SKM-1 treated with dmso at 0.1 percent for 144 hours (cell line): Measurements from ENCODE around the gene LINGO1.

ENCODE experiments used
- DNase-seq: peaks from one replicate; lab custom pipeline; 2025; ENCODE audit not compliant: unreplicated experiment; lab: John Stamatoyannopoulos, UW

The LINGO1 gene

GRCh38 chr15:77633134-77633912 lies 611 bp upstream of the LINGO1 start:
- DNase-seq = peak; percentile 80

- DNase-seq = no peak
Measured at GRCh38 chr15:77631745-77632533, 773 bp downstream of the LINGO1 start.

- DNase-seq = no peak
Measured at GRCh38 chr15:77630956-77631744, 1.6 kb downstream of the LINGO1 start.

DNA sequence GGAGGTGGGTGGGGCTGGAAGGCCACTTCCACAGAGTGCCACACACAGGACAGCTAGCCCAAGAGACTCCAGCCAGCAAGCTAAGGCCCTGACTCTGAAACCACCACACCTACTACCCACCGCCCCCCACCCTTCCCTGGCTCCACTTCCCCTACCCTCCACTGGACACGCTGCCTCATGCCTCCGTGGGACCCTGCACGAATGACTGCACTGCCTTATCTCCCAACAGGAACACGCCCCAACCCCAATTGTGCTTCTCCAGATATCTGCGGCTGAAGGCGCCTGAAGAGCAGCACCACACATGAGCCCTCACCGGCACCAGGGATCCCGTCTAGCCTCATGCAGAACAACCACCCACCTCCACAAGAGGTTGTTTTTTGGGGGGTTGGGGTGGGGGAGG lies 2.7 kb downstream of the LINGO1 start:
- DNase-seq = no peak

GRCh38 chr15:77629070-77630030 lies 3.4 kb downstream of the LINGO1 start:
- no peak for DNase-seq

- DNase-seq = no peak
Measured at GRCh38 chr15:77628010-77628409, 4.7 kb downstream of the LINGO1 start.

DNA sequence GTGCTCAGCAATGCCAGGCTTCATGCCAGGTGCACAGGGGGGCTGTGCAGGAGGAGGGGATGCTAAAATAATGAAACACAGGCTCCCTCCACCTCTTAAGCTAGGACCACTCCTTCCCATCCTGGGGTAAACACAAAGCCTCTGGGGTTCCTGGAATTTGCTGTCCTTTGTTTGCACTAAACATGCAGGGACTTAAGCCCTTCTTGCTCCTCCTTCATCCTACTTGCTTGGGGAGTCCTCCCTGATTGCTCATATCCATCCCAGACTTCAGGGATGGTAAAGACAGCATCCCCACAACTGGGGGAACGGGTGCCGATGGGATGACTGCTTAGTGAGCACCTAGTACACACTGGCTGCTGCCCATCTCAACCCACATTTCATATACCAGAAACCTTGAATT lies 5.1 kb downstream of the LINGO1 start:
- DNase-seq = no peak

GRCh38 chr15:77627067-77627466 lies 5.6 kb downstream of the LINGO1 start:
- DNase-seq = no peak

DNA sequence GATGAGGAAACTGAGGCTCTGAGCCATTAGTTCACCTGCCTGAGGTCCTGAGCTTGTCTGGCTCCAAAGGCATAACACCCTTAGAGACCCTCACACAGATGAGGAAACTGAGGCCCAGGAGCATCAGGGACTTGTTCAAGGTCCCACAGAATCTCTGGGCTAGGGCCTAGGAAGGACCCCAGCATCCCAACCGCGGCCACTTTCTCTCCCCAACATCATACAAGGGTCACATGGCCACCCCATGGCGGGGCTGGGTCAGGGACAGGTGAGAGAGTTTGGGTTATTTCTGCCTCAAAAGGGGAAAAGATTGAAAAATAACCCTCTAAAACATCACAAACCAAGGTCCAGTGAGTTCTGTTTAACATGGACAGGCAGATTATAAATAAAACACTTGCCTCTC lies 6.7 kb downstream of the LINGO1 start:
- DNase-seq = no peak

GRCh38 chr15:77625376-77625775 lies 7.3 kb downstream of the LINGO1 start:
- DNase-seq = no peak

DNA sequence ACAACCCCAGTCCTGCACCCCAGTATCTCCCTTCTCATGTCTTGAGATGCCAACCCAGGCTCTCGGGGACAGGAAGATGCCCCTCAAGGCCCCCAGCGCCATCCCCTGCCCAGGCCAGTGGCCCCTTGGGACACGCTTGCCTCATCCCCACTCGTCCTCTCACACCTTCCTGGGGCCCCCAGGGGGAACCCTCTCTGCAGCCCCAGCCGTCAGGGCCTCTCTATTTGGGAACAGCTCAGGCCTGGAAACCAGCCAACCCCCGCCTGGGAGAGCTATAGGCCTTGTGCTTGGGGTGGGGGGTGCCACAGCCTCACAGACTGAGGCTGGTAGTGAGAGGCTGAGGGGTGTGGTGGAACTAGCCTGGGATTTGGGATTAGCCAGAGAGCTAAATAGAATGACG lies 7.8 kb downstream of the LINGO1 start:
- DNase-seq = no peak

DNA sequence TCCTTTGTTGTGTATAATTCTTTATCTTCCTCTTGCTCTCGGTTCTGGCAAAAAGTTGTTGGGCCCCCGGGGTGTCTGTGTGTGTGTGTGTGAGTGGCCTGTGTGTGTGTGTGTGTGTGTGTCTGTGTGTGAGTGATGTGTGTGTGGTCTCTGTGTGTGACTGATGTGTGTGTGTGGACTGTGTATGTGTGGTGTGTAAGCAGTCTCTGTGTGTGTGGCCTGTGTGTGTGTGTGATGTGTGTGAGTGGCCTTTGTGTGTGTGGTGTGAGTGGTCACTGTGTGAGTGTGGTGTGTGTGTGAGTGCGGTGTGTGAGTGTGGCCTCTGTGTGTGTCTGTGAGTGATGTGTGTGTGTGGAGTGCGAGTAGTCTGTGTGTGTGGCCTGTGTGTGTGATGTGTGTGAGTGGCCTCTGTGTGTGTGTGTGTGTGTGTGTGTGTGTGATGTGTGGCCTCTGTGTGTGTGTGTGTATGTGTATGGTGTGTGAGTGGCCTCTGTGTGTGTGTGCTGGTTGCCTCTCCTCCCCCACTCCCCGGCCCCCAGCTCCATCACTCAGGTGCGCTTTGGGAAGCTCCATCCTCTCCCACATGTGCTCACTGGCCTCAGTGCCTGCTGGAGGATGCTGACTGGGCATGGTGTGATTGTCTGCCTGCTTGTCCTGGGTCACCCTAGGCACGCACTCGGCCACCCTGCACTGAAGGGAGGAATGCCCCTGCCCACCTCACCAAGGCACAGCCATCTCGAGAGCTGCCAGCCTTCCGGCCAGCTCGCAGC lies 8.8 kb downstream of the LINGO1 start:
- DNase-seq = no peak

GRCh38 chr15:77622934-77623754 lies 9.6 kb downstream of the LINGO1 start:
- no peak for DNase-seq

- no peak for DNase-seq
Measured at GRCh38 chr15:77622209-77622933, 10.3 kb downstream of the LINGO1 start.

DNA sequence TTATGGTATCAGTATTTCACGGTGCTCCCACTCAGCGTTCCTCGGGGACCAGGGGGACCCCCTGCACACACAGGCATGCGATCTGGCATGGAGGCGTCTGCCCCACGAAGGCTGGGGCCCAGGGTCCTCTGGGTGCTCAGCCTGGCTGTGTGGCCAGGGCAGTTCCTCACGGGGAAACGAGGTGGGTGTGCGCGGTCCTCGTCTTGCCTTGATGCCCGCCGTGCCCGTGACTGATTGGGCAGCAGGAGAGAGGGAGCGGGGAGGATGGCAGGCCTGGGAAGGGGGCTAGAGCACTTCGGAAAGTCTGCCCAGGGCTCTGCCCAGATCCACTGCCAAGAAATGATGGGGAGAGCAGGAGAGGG lies 10.9 kb downstream of the LINGO1 start:
- DNase-seq = no peak

- DNase-seq = no peak
Measured at GRCh38 chr15:77620960-77621647, 11.6 kb downstream of the LINGO1 start.

GRCh38 chr15:77620297-77620696 lies 12.4 kb downstream of the LINGO1 start:
- no peak for DNase-seq

DNA sequence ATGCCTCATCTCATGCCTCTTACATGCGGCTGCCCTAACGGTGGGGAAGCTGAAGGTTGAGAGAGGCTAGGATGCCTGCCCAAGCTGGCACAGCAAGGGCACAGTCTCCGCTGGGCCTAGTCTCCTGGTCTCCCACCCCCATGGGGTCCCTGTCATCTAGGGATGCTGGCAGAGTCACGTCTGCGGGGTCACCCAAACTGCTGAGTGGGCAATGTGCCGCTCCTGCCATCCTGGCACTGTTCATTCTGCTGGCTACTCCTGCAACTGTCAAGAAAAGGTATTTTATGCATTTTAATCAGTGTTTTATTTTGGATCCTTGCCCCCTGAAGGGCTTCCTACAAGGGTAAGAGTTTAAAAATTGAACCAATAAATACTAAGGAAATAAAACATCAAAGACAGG lies 12.8 kb downstream of the LINGO1 start:
- DNase-seq = no peak
